Stomach (tissue), 9 donors: ENCODE measurements around the gene ANTXR1. TPM values are rescaled to one million over a fixed set of nuclear protein-coding genes. Genes with fewer than 3 reads are reported as not detected.

ENCODE experiments used
- DNase-seq, 2 donors: peaks; one replicate each; pipeline versions ENCODE4 v3.0.0 to v3.0.0-alpha.2; 2013 to 2019
- H3K27ac ChIP-seq, 5 donors: fragments of 200-600 bp in 4 of 5; sonication (generic) in 4 of 5; one replicate each; pipeline ENCODE4 v1.5.1; 2013 to 2019; ENCODE audit warnings: mild to moderate bottlenecking in 1 of 5, moderate library complexity in 1 of 5
- H3K27me3 ChIP-seq, 3 donors: fragments of 200-600 bp; sonication (generic); one replicate each; pipeline ENCODE4 v1.5.1; 2017 to 2019; ENCODE audit warnings: mixed run types in 1 of 3
- H3K36me3 ChIP-seq, 4 donors: fragments of 200-600 bp; sonication (generic); 1 replicate in 3 of 4; 2 replicates in 1 of 4; pipeline ENCODE4 v1.5.1; 2016 to 2019
- H3K4me1 ChIP-seq, 4 donors: fragments of 200-600 bp; sonication (generic); one replicate each; pipeline ENCODE4 v1.5.1; 2016 to 2019
- H3K4me3 ChIP-seq, 4 donors: fragments of 200-600 bp; sonication (generic) in 3 of 4; one replicate each; pipeline ENCODE4 v1.5.1; 2016 to 2019; ENCODE audit warnings: mild to moderate bottlenecking in 1 of 4
- H3K9me3 ChIP-seq, 4 donors: fragments of 200-600 bp; sonication (generic); one replicate each; pipeline ENCODE4 v1.5.1; 2016 to 2019
- EP300 ChIP-seq: sonication (generic); formaldehyde crosslinking; IDR thresholded peaks from one replicate; pipeline ENCODE4 v1.6.1; 2017; ENCODE audit warnings: antibody characterized with exemption
- POLR2A ChIP-seq, 4 donors: fragments of 450-650 bp; IDR thresholded peaks; one replicate each; pipeline ENCODE4 v1.6.1; 2016; ENCODE audit warnings: antibody characterized with exemption in 4 of 4, control low read depth in 2 of 4, mild to moderate bottlenecking in 1 of 4, moderate library complexity in 1 of 4
- POLR2AphosphoS5 ChIP-seq, 3 donors: sonication (generic); formaldehyde crosslinking; IDR thresholded peaks; one replicate each; pipeline ENCODE4 v1.6.1; 2016; ENCODE audit warnings: antibody characterized with exemption in 3 of 3
- WGBS, 5 donors: extraction: QIAGEN DNeasy Blood & Tissue Kit in 3 of 5; methylation state at CpG; one replicate each; pipeline versions ENCODE4 v1.1.5 to v1.1.7; 2013 to 2018; 5-methylcytosine and 5-hydroxymethylcytosine counted together
- intact Hi-C: fragments of 100-400 bp; cut with DNase I; formaldehyde crosslinking; loops from one replicate; pipeline ENCODE4 v1.15.1; 2023; ENCODE audit warnings: low total_unique reads
- polyA plus RNA-seq, 3 donors: library from polyadenylated mRNA; stranded (reverse); fragments of 200-250 nt; gene quantifications; one replicate each; pipeline ENCODE4 v1.2.3, GENCODE V29; 2013
- total RNA-seq, 5 donors: library from RNA; depleted of rRNA; stranded (reverse); fragments of >200 nt; gene quantifications; one replicate each; pipeline versions ENCODE4 v1.1.0 to v1.2.3, GENCODE V29; 2014 to 2016
- TF ChIP-seq, protein P1 (sequence below), 7 experiments: fragments of 450-650 bp in 4 of 7; fragments of 200-600 bp in 3 of 7; sonication (generic) in 3 of 7; IDR thresholded peaks; one replicate each; pipeline ENCODE4 v1.5.1; 2016 to 2019; ENCODE audit warnings: antibody characterized with exemption in 7 of 7, control low read depth in 2 of 7, mild to moderate bottlenecking in 1 of 7
- donor health status: healthy with polysubstance abuse.
- donor health status: Bipolar disorder and iron deficiency.
- donor health status: healthy.

The ANTXR1 gene
- total and polyA plus RNA-seq, 8 donors, result 5.8 to 32.5 (median 13.7) TPM

DNA sequence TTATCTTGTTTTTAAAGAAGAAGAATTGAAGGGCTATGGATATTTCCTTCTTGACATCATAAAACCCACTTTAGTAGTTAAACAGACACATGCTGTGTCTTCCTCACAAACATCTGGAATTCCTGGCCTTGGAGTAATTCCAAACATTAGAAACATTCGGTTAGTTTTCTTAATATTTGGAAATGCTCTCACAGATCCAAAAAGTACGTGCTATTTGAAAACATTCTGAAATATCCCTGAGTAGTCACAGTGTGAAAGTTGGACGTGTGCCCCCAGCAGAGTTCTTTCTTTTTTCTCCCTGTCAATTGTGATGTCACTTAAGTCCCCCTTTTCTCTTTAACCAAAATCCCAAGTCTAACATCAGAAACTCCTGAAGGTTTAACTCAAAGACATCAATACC, 91.3 kb downstream of the ANTXR1 start:
- Histone ChIP-seq H3K27ac (peak overlapping the region in 1 of 5 donors; percentile 44), H3K4me3 (no peak overlapping the region), H3K9me3 (no peaks in the 10 kb centered on the region), H3K27me3 (no peaks in the 10 kb centered on the region), H3K36me3 (peaks cover 5 to 20% (median 14%) of the 10 kb centered on the region in 4 donors), H3K4me1 (peaks cover 0 to 5% (median 0%) of the 10 kb centered on the region in 4 donors)
- peak in 1 of 2 donors; percentile 42 for DNase-seq
- 67 to 79% (median 75%) methylated on average over 3 of the region's 3 CpGs for WGBS, 5 donors
- TF ChIP-seq EP300 (no peak), POLR2A (IDR thresholded peaks at IDR 0.05) (no peak), POLR2AphosphoS5 (IDR thresholded peaks at IDR 0.05) (no peak)
- TF ChIP-seq, protein P1, sequence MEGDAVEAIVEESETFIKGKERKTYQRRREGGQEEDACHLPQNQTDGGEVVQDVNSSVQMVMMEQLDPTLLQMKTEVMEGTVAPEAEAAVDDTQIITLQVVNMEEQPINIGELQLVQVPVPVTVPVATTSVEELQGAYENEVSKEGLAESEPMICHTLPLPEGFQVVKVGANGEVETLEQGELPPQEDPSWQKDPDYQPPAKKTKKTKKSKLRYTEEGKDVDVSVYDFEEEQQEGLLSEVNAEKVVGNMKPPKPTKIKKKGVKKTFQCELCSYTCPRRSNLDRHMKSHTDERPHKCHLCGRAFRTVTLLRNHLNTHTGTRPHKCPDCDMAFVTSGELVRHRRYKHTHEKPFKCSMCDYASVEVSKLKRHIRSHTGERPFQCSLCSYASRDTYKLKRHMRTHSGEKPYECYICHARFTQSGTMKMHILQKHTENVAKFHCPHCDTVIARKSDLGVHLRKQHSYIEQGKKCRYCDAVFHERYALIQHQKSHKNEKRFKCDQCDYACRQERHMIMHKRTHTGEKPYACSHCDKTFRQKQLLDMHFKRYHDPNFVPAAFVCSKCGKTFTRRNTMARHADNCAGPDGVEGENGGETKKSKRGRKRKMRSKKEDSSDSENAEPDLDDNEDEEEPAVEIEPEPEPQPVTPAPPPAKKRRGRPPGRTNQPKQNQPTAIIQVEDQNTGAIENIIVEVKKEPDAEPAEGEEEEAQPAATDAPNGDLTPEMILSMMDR (IDR thresholded peaks at IDR 0.05), result no peak
- intact Hi-C loops, result no loop called here

DNA sequence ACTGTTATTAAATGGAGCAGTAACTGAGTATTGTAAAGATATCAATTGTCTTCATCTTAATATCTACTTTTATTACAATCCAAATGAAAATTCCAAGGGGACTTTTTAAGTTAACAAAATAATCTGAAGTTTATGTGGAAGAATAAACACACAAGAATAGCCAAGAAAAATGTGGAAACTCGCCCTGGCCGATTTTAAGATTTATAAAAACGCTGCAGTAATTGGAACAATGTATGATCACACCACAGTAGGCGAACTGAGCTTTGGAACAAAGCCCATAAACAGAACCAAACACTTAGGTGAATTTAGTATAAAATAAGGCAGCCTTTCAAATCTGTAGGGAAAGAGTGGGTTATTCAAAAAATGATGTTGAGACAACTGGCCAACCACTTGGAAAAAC, 96.3 kb downstream of the ANTXR1 start:
- no peak for DNase-seq
- Histone ChIP-seq H3K4me3 (no peak overlapping the region), H3K27ac (no peak overlapping the region), H3K27me3 (no peaks in the 10 kb centered on the region), H3K36me3 (peaks cover 0 to 9% (median 4%) of the 10 kb centered on the region in 4 donors), H3K4me1 (peaks cover 0 to 12% (median 6%) of the 10 kb centered on the region in 4 donors), H3K9me3 (no peaks in the 10 kb centered on the region)
- intact Hi-C loops, result no loop called here
- WGBS, 5 donors, result 24 to 67% (median 45%) methylated on average over 4 of the region's 4 CpGs
- TF ChIP-seq, protein P1 (IDR thresholded peaks at IDR 0.05), result no peak
- no peak for TF ChIP-seq POLR2AphosphoS5 (IDR thresholded peaks at IDR 0.05)
- no peak for TF ChIP-seq POLR2A (IDR thresholded peaks at IDR 0.05)
- no peak for TF ChIP-seq EP300

DNA sequence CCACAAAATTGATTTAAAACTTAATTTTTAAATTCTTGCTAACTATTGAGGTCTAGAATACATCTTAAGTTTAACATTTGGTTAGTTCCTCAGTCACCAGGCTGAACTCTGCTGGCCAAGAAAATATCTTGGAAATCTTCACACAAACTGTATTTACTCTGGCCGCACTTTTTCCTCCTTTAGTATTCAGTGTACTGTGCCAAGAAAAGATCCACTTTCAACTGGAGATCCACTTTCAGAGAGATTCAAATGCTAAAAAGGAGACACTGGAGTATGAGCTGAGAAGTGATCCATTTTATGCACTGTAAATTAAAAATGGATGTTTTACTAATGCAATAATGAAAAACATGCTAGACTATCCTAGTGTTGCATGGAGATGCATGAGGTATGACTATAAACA, 98.1 kb downstream of the ANTXR1 start:
- peak overlapping the region in 1 of 5 donors; percentile 20 for H3K27ac ChIP-seq
- WGBS, 5 donors, result 11 to 39% (median 36%) methylated on average over 1 of the region's 1 CpG

DNA sequence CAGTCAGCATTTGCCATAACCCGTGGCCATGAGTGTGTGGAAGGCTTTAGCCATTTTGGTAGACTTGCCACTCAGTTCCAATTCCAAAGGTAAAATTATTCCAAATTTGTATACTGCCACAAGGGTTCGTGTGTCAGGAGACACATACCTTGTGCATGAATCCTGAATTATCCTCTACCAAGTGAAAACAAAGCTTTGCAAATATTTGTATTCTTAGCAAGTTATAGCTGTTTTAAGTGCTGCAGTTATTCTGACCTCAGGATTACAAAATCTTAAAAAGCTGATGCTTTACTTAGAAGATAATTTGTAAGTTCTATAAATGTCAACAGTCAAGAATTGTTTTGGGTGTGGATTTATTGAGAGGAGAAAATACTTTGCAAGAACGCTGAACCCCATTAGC, 100.6 kb downstream of the ANTXR1 start:
- H3K27ac ChIP-seq, result no peak overlapping the region
- no peak overlapping the region for H3K4me3 ChIP-seq
- no peak for DNase-seq
- peaks cover 0 to 16% (median 6%) of the 10 kb centered on the region in 4 donors for H3K4me1 ChIP-seq
- H3K9me3 ChIP-seq, result no peaks in the 10 kb centered on the region
- no peaks in the 10 kb centered on the region for H3K36me3 ChIP-seq
- 54 to 64% (median 59%) methylated on average over 3 of the region's 3 CpGs for WGBS, 5 donors
- intact Hi-C loops, result no loop called here
- no peak for TF ChIP-seq EP300
- TF ChIP-seq, protein P1 (IDR thresholded peaks at IDR 0.05), result no peak
- no peaks in the 10 kb centered on the region for H3K27me3 ChIP-seq

More for the DNA sequence above, 98.1 kb downstream of the ANTXR1 start:
- Histone ChIP-seq H3K4me1 (peaks cover 0 to 12% (median 6%) of the 10 kb centered on the region in 4 donors), H3K36me3 (no peaks in the 10 kb centered on the region), H3K4me3 (no peak overlapping the region), H3K9me3 (no peaks in the 10 kb centered on the region), H3K27me3 (no peaks in the 10 kb centered on the region)
- no peak for TF ChIP-seq POLR2AphosphoS5 (IDR thresholded peaks at IDR 0.05)
- TF ChIP-seq, protein P1 (IDR thresholded peaks at IDR 0.05), result no peak
- no peak for TF ChIP-seq POLR2A (IDR thresholded peaks at IDR 0.05)
- DNase-seq, result peak in 1 of 2 donors; percentile 52
- intact Hi-C loops, result no loop called here
